DOHH2 (cell line): ENCODE data around the gene MYPN.

Experiments used
- EZH2phosphoT487 ChIP-seq: fragments of 200-600 bp; sonication (generic); IDR thresholded peaks from 2 replicates; pipeline ENCODE4 v1.6.1; 2017; ENCODE audit warnings: borderline replicate concordance, mild to moderate bottlenecking, antibody characterized with exemption, low read length, moderate library complexity, mixed read lengths
- TF ChIP-seq, protein P1 (sequence below): fragments of 200-600 bp; sonication (generic); IDR thresholded peaks from one replicate; pipeline ENCODE4 v1.5.1; 2014; ENCODE audit warnings: antibody characterized with exemption, mild to moderate bottlenecking, low read depth, low read length; ENCODE audit not compliant: poor library complexity, severe bottlenecking

DNA sequence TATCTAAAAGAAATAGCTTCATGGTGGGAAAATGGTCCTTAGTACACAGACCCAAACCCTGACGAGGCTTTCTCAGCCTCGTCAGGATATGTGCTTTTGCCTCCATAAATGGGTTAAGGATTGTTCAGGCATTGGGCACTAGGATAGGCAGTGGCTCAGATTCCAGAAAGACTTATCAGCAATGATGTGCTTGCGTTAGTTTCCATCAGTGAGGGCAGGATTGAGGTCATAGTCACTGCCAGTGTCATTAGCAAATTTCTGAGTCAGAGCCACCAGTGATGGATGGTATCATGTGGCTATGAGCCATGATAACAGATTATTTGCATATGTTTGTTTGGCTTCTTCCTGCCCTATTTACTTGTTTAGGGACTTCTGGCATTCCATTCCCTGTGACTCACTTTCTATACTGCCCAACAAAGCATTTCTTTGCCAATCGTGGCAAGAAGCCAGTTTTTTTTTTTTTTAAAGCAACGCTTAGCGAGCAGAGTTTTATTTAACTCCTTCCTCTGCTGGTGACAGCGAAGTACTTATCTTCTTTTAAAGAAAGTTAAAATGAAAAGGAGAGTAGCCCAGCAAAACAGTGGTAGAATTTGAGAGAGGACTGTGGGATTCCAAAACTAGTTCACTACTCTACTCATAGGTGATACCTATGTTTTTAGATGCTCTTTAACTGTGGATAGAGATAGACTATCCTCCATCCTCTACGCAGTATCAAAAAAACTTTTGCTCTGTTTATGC, 44.4 kb downstream of the MYPN start:
- TF ChIP-seq, protein P1, sequence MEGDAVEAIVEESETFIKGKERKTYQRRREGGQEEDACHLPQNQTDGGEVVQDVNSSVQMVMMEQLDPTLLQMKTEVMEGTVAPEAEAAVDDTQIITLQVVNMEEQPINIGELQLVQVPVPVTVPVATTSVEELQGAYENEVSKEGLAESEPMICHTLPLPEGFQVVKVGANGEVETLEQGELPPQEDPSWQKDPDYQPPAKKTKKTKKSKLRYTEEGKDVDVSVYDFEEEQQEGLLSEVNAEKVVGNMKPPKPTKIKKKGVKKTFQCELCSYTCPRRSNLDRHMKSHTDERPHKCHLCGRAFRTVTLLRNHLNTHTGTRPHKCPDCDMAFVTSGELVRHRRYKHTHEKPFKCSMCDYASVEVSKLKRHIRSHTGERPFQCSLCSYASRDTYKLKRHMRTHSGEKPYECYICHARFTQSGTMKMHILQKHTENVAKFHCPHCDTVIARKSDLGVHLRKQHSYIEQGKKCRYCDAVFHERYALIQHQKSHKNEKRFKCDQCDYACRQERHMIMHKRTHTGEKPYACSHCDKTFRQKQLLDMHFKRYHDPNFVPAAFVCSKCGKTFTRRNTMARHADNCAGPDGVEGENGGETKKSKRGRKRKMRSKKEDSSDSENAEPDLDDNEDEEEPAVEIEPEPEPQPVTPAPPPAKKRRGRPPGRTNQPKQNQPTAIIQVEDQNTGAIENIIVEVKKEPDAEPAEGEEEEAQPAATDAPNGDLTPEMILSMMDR: no peak
- no peak for TF ChIP-seq EZH2phosphoT487
